Stimulated activated CD8-positive, alpha-beta memory T cell treated with anti-CD3 and anti-CD28 coated beads, Interleukin-15, amount 100 ng/mL, for 4 hours (primary cell): ENCODE results near the gene NBEAL1.
"Not testable (repeated sequence)": the region's sequence is repeated elsewhere in the genome, so short reads cannot be mapped to it uniquely, and the experiment has no call there.

Experiments used
- DNase-seq, 2 donors: peaks; one replicate each; pipeline ENCODE4 v3.0.0-alpha.2; 2020; ENCODE audit warnings: low read depth in 2 of 2

The NBEAL1 gene

GRCh38 chr2:203112342-203112741, 97.7 kb downstream of the NBEAL1 start:
- DNase-seq = no peak

- DNase-seq = not testable (repeated sequence)
Measured at GRCh38 chr2:203115201-203115700, 100.6 kb downstream of the NBEAL1 start.

- DNase-seq = no peak
Measured at GRCh38 chr2:203122317-203122986, 107.8 kb downstream of the NBEAL1 start.

GRCh38 chr2:203126996-203127395, 112.3 kb downstream of the NBEAL1 start:
- DNase-seq = no peak

- DNase-seq = no peak
Measured at GRCh38 chr2:203135105-203135504, 120.4 kb downstream of the NBEAL1 start.

- no peak for DNase-seq
Measured at GRCh38 chr2:203143391-203143790, 128.7 kb downstream of the NBEAL1 start.

- DNase-seq = no peak
Measured at GRCh38 chr2:203149194-203149593, 134.5 kb downstream of the NBEAL1 start.

GRCh38 chr2:203155406-203155805, 140.7 kb downstream of the NBEAL1 start:
- no peak for DNase-seq

- not testable (repeated sequence) for DNase-seq
Measured at GRCh38 chr2:203162722-203163121, 148.0 kb downstream of the NBEAL1 start.

GRCh38 chr2:203164311-203164935, 149.7 kb downstream of the NBEAL1 start:
- no peak for DNase-seq

GRCh38 chr2:203167751-203168150, 153.1 kb downstream of the NBEAL1 start:
- no peak for DNase-seq

- no peak for DNase-seq
Measured at GRCh38 chr2:203170502-203170901, 155.8 kb downstream of the NBEAL1 start.

GRCh38 chr2:203175371-203175770, 160.7 kb downstream of the NBEAL1 start:
- DNase-seq = no peak

GRCh38 chr2:203177361-203177760, 162.7 kb downstream of the NBEAL1 start:
- DNase-seq = no peak

GRCh38 chr2:203185864-203186263, 171.2 kb downstream of the NBEAL1 start:
- no peak for DNase-seq

- not testable (repeated sequence) for DNase-seq
Measured at GRCh38 chr2:203190547-203190946, 175.9 kb downstream of the NBEAL1 start.

- DNase-seq = not testable (repeated sequence)
Measured at GRCh38 chr2:203191026-203191425, 176.4 kb downstream of the NBEAL1 start.

GRCh38 chr2:203191961-203192360, 177.3 kb downstream of the NBEAL1 start:
- no peak for DNase-seq

- no peak for DNase-seq
Measured at GRCh38 chr2:203195331-203196036, 180.8 kb downstream of the NBEAL1 start.

GRCh38 chr2:203200866-203201265, 186.2 kb downstream of the NBEAL1 start:
- no peak for DNase-seq

GRCh38 chr2:203201426-203201825, 186.8 kb downstream of the NBEAL1 start:
- no peak for DNase-seq

GRCh38 chr2:203209538-203209937, 194.9 kb downstream of the NBEAL1 start:
- DNase-seq = no peak
